Vagina (tissue), 2 donors: ENCODE results near the gene OAT. TPM values are rescaled to one million over a fixed set of nuclear protein-coding genes. Genes with fewer than 3 reads are reported as not detected.

ENCODE experiments used
- DNase-seq, 2 donors: peaks; one replicate each; pipeline ENCODE4 v3.0.0-alpha.2; 2017; ENCODE audit errors: extremely low spot score in 2 of 2
- H3K27ac ChIP-seq: fragments of 200-600 bp; sonication (generic); one replicate; pipeline ENCODE4 v1.5.1; 2019
- H3K27me3 ChIP-seq: fragments of 200-600 bp; sonication (generic); one replicate; pipeline ENCODE4 v1.5.1; 2019
- H3K36me3 ChIP-seq, 2 donors: fragments of 200-600 bp; sonication (generic); one replicate each; pipeline ENCODE4 v1.5.1; 2017 to 2019
- H3K4me1 ChIP-seq: fragments of 200-600 bp; sonication (generic); one replicate; pipeline ENCODE4 v1.5.1; 2019
- H3K4me3 ChIP-seq, 2 donors: fragments of 200-600 bp; sonication (generic); 1 replicate in 1 of 2; 2 replicates in 1 of 2; pipeline ENCODE4 v1.5.1; 2016 to 2019
- H3K9me3 ChIP-seq: fragments of 200-600 bp; sonication (generic); one replicate; pipeline ENCODE4 v1.5.1; 2019
- CTCF ChIP-seq, 3 experiments: fragments of 450-650 bp in 2 of 3; fragments of 200-600 bp in 1 of 3; sonication (generic) in 1 of 3; IDR thresholded peaks; one replicate each; pipeline ENCODE4 v1.5.1; 2017 to 2019; ENCODE audit warnings: antibody characterized with exemption in 3 of 3, mild to moderate bottlenecking in 2 of 3, moderate library complexity in 2 of 3
- POLR2A ChIP-seq, 2 donors: fragments of 450-650 bp; IDR thresholded peaks; one replicate each; pipeline ENCODE4 v1.6.1; 2017; ENCODE audit warnings: antibody characterized with exemption in 2 of 2, mild to moderate bottlenecking in 2 of 2, moderate library complexity in 2 of 2
- POLR2AphosphoS5 ChIP-seq, 2 donors: sonication (generic); formaldehyde crosslinking; IDR thresholded peaks; one replicate each; pipeline ENCODE4 v1.9.0; 2017; ENCODE audit warnings: antibody characterized with exemption in 2 of 2, mild to moderate bottlenecking in 2 of 2, low read depth in 1 of 2; ENCODE audit not compliant: insufficient read depth in 1 of 2
- intact Hi-C: fragments of 100-400 bp; cut with DNase I; formaldehyde crosslinking; loops from one replicate; pipeline ENCODE4 v1.15.1; 2023
- total RNA-seq: library from RNA; depleted of rRNA; stranded (reverse); fragments of >200 nt; gene quantifications from one replicate; pipeline ENCODE4 v1.2.3, GENCODE V29; 2016

OAT gene
- total RNA-seq, 1 donor from 2014 or later, result 83.2 TPM

- no peaks in the 10 kb centered on the region for H3K27me3 ChIP-seq
- intact Hi-C loops, result no loop called here
- no peak for TF ChIP-seq CTCF (IDR thresholded peaks at IDR 0.05)
- TF ChIP-seq POLR2AphosphoS5 (IDR thresholded peaks at IDR 0.05; ENCODE audit: insufficient read depth in 1 of 2, low read depth in 1 of 2), result no peak
- no peak for TF ChIP-seq POLR2A (IDR thresholded peaks at IDR 0.05)
- peaks cover 5% of the 10 kb centered on the region for H3K4me1 ChIP-seq
- no peaks in the 10 kb centered on the region for H3K36me3 ChIP-seq
- no peak for DNase-seq
- H3K9me3 ChIP-seq, result no peaks in the 10 kb centered on the region
- H3K4me3 ChIP-seq, result no peak overlapping the region
- no peak overlapping the region for H3K27ac ChIP-seq
Observed at GRCh38 chr10:124384172-124384571, 34.6 kb downstream of the OAT start.

DNA sequence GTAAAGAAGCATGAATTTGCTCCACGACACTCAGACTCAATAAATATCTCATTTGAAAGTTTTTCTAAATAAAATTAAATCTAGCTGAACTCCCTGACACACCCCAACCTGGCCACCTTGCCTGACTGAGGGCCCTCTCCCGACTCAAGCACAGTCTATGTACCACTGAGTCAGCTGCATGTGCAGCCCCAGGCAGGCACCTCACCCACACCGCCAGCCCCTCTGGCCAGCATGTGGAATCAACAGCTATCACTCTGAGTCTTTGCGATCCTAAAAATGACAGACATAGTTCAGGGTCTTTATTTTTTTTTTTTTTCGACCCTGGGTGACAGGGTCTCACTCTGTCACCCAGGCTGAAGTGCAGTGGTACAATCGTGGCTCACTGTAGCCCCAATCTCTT, 35.2 kb downstream of the OAT start:
- Histone ChIP-seq H3K27me3 (no peaks in the 10 kb centered on the region), H3K27ac (no peak overlapping the region), H3K4me3 (no peak overlapping the region), H3K4me1 (peaks cover under 1% of the 10 kb centered on the region), H3K9me3 (no peaks in the 10 kb centered on the region), H3K36me3 (no peaks in the 10 kb centered on the region)
- DNase-seq, result no peak
- TF ChIP-seq CTCF (IDR thresholded peaks at IDR 0.05) (no peak), POLR2A (IDR thresholded peaks at IDR 0.05) (no peak), POLR2AphosphoS5 (IDR thresholded peaks at IDR 0.05; ENCODE audit: insufficient read depth in 1 of 2, low read depth in 1 of 2) (no peak)
- intact Hi-C loops, result no loop called here

GRCh38 chr10:124381011-124381611, 37.6 kb downstream of the OAT start:
- Histone ChIP-seq H3K9me3 (no peaks in the 10 kb centered on the region), H3K36me3 (no peaks in the 10 kb centered on the region), H3K27ac (no peak overlapping the region), H3K4me1 (no peaks in the 10 kb centered on the region), H3K27me3 (no peaks in the 10 kb centered on the region), H3K4me3 (no peak overlapping the region)
- no peak for DNase-seq
- no peak for TF ChIP-seq POLR2A (IDR thresholded peaks at IDR 0.05)
- no peak for TF ChIP-seq POLR2AphosphoS5 (IDR thresholded peaks at IDR 0.05; ENCODE audit: insufficient read depth in 1 of 2, low read depth in 1 of 2)
- intact Hi-C loops, result no loop called here

DNA sequence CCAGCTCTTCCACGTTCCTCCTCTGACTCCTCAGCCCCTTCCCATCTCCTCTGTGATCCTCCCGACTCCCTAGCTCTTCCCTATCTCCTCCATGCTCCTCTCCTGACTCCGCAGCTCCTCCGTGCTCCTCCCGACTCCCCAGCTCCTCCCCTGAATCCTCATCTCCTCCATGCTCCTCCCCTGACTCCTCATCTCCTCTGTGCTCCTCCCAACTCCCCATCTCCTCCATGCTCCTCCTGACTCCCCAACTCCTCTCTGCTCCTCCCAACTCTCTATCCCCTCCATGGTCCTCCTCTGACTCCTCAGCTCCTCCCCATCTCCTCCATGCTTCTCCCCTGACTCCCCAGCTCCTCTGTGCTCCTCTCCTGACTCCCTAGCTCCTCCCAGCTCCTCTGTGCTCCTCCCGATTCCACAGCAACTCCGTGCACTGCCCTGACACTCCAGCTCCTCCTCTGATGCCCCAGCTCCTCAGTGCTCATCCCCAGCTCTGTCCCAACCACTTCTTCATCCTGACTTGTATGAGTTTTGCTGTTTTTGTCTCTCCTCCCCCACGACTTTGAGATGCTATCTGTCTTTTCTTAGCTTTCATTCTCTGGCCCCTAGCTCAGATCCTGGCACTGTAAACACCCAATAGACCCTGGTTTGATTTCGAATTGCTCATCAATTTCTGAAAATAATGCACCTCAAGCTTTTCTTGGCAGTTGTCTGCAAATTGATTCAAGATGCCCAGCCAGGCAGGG, 38.3 kb downstream of the OAT start:
- intact Hi-C loops, result no loop called here
- H3K36me3 ChIP-seq, result no peaks in the 10 kb centered on the region
- H3K27ac ChIP-seq, result no peak overlapping the region
- no peaks in the 10 kb centered on the region for H3K4me1 ChIP-seq
- no peak for TF ChIP-seq POLR2A (IDR thresholded peaks at IDR 0.05)
- H3K27me3 ChIP-seq, result no peaks in the 10 kb centered on the region
- no peaks in the 10 kb centered on the region for H3K9me3 ChIP-seq
- H3K4me3 ChIP-seq, result no peak overlapping the region
- DNase-seq, result no peak

GRCh38 chr10:124379609-124380193, 39.0 kb downstream of the OAT start:
- H3K27ac ChIP-seq, result no peak overlapping the region
- intact Hi-C loops, result no loop called here
- H3K4me3 ChIP-seq, result no peak overlapping the region
- no peaks in the 10 kb centered on the region for H3K36me3 ChIP-seq
- TF ChIP-seq POLR2A (IDR thresholded peaks at IDR 0.05) (no peak), POLR2AphosphoS5 (IDR thresholded peaks at IDR 0.05; ENCODE audit: insufficient read depth in 1 of 2, low read depth in 1 of 2) (no peak), CTCF (IDR thresholded peaks at IDR 0.05) (no peak)
- no peaks in the 10 kb centered on the region for H3K27me3 ChIP-seq
- no peaks in the 10 kb centered on the region for H3K4me1 ChIP-seq
- no peaks in the 10 kb centered on the region for H3K9me3 ChIP-seq
- no peak for DNase-seq
